ENCODE data around the gene ERC1.
"Not testable (repeated sequence)": the region's sequence is repeated elsewhere in the genome, so short reads cannot be mapped to it uniquely, and the experiment has no call there.

DNA sequence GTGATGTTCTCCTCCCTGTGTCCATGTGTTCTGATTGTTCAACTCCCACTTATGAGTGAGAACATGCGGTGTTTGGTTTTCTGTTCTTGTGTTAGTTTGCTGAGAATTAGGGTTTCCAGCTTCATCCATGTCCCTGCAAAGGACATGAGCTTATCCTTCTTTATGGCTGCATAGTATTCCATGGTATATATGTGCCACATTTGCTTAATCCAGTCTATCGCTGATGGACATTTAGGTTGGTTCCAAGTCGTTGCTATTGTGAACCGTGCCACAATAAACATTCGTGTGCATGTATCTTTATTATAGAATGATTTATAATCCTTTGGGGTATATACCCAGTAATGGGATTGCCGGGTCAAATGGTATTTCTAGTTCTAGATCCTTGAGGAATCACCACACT, 264.1 kb downstream of the ERC1 start:
- not testable (repeated sequence) for TF ChIP-seq POLR2A (IDR thresholded peaks at IDR 0.05; ENCODE audit: low read length); GATA1 (IDR thresholded peaks at IDR 0.05; ENCODE audit: low read depth, low read length)
